Panc1 (cell line): ENCODE data around the gene TARBP1.
"Not testable (repeated sequence)": the region's sequence is repeated elsewhere in the genome, so short reads cannot be mapped to it uniquely, and the experiment has no call there.

Experiments used
- TF ChIP-seq, protein P1 (sequence below): fragments of 450-650 bp; IDR thresholded peaks from 2 replicates; pipeline ENCODE4 v1.5.1; 2017; ENCODE audit warnings: mild to moderate bottlenecking
- TF ChIP-seq, protein P2 (sequence below), 2 experiments: IDR thresholded peaks; 2 replicates each; pipeline ENCODE4 v1.6.1; 2011 to 2012; ENCODE audit warnings: low read depth in 2 of 2, control low read depth in 1 of 2, low read length in 1 of 2, mild to moderate bottlenecking in 1 of 2, moderate library complexity in 1 of 2; ENCODE audit not compliant: insufficient read depth in 1 of 2

DNA sequence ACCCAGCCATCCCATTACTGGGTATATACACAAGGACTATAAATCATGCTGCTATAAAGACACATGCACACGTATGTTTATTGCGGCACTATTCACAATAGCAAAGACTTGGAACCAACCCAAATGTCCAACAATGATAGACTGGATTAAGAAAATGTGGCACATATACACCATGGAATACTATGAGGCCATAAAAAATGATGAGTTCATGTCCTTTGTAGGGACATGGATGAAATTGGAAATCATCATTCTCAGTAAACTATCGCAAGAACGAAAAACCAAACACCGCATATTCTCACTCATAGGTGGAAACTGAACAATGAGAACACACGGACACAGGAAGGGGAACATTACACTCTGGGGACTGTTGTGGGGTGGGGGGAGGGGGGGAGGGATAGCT is 79.5 kb downstream of the TARBP1 start:
- TF ChIP-seq, protein P1, sequence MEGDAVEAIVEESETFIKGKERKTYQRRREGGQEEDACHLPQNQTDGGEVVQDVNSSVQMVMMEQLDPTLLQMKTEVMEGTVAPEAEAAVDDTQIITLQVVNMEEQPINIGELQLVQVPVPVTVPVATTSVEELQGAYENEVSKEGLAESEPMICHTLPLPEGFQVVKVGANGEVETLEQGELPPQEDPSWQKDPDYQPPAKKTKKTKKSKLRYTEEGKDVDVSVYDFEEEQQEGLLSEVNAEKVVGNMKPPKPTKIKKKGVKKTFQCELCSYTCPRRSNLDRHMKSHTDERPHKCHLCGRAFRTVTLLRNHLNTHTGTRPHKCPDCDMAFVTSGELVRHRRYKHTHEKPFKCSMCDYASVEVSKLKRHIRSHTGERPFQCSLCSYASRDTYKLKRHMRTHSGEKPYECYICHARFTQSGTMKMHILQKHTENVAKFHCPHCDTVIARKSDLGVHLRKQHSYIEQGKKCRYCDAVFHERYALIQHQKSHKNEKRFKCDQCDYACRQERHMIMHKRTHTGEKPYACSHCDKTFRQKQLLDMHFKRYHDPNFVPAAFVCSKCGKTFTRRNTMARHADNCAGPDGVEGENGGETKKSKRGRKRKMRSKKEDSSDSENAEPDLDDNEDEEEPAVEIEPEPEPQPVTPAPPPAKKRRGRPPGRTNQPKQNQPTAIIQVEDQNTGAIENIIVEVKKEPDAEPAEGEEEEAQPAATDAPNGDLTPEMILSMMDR, result not testable (repeated sequence)
- TF ChIP-seq, protein P2, sequence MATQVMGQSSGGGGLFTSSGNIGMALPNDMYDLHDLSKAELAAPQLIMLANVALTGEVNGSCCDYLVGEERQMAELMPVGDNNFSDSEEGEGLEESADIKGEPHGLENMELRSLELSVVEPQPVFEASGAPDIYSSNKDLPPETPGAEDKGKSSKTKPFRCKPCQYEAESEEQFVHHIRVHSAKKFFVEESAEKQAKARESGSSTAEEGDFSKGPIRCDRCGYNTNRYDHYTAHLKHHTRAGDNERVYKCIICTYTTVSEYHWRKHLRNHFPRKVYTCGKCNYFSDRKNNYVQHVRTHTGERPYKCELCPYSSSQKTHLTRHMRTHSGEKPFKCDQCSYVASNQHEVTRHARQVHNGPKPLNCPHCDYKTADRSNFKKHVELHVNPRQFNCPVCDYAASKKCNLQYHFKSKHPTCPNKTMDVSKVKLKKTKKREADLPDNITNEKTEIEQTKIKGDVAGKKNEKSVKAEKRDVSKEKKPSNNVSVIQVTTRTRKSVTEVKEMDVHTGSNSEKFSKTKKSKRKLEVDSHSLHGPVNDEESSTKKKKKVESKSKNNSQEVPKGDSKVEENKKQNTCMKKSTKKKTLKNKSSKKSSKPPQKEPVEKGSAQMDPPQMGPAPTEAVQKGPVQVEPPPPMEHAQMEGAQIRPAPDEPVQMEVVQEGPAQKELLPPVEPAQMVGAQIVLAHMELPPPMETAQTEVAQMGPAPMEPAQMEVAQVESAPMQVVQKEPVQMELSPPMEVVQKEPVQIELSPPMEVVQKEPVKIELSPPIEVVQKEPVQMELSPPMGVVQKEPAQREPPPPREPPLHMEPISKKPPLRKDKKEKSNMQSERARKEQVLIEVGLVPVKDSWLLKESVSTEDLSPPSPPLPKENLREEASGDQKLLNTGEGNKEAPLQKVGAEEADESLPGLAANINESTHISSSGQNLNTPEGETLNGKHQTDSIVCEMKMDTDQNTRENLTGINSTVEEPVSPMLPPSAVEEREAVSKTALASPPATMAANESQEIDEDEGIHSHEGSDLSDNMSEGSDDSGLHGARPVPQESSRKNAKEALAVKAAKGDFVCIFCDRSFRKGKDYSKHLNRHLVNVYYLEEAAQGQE (IDR thresholded peaks at IDR 0.05; ENCODE audit: insufficient read depth in 1 of 2, low read depth in 2 of 2, low read length in 1 of 2), result not testable (repeated sequence)
